Stomach (tissue), 9 donors: ENCODE data around the gene MALRD1. TPM values are rescaled to one million over a fixed set of nuclear protein-coding genes. Genes with fewer than 3 reads are reported as not detected.
"Not testable (repeated sequence)": the region's sequence is repeated elsewhere in the genome, so short reads cannot be mapped to it uniquely, and the experiment has no call there.

ENCODE experiments used
- DNase-seq, 2 donors: peaks; one replicate each; pipeline versions ENCODE4 v3.0.0 to v3.0.0-alpha.2; 2013 to 2019
- H3K27ac ChIP-seq, 5 donors: fragments of 200-600 bp in 4 of 5; sonication (generic) in 4 of 5; one replicate each; pipeline ENCODE4 v1.5.1; 2013 to 2019; ENCODE audit warnings: mild to moderate bottlenecking in 1 of 5, moderate library complexity in 1 of 5
- H3K27me3 ChIP-seq, 3 donors: fragments of 200-600 bp; sonication (generic); one replicate each; pipeline ENCODE4 v1.5.1; 2017 to 2019; ENCODE audit warnings: mixed run types in 1 of 3
- H3K36me3 ChIP-seq, 4 donors: fragments of 200-600 bp; sonication (generic); 1 replicate in 3 of 4; 2 replicates in 1 of 4; pipeline ENCODE4 v1.5.1; 2016 to 2019
- H3K4me1 ChIP-seq, 4 donors: fragments of 200-600 bp; sonication (generic); one replicate each; pipeline ENCODE4 v1.5.1; 2016 to 2019
- H3K4me3 ChIP-seq, 4 donors: fragments of 200-600 bp; sonication (generic) in 3 of 4; one replicate each; pipeline ENCODE4 v1.5.1; 2016 to 2019; ENCODE audit warnings: mild to moderate bottlenecking in 1 of 4
- H3K9me3 ChIP-seq, 4 donors: fragments of 200-600 bp; sonication (generic); one replicate each; pipeline ENCODE4 v1.5.1; 2016 to 2019
- EP300 ChIP-seq: sonication (generic); formaldehyde crosslinking; IDR thresholded peaks from one replicate; pipeline ENCODE4 v1.6.1; 2017; ENCODE audit warnings: antibody characterized with exemption
- POLR2A ChIP-seq, 4 donors: fragments of 450-650 bp; IDR thresholded peaks; one replicate each; pipeline ENCODE4 v1.6.1; 2016; ENCODE audit warnings: antibody characterized with exemption in 4 of 4, control low read depth in 2 of 4, mild to moderate bottlenecking in 1 of 4, moderate library complexity in 1 of 4
- POLR2AphosphoS5 ChIP-seq, 3 donors: sonication (generic); formaldehyde crosslinking; IDR thresholded peaks; one replicate each; pipeline ENCODE4 v1.6.1; 2016; ENCODE audit warnings: antibody characterized with exemption in 3 of 3
- WGBS, 5 donors: extraction: QIAGEN DNeasy Blood & Tissue Kit in 3 of 5; methylation state at CpG; one replicate each; pipeline versions ENCODE4 v1.1.5 to v1.1.7; 2013 to 2018; 5-methylcytosine and 5-hydroxymethylcytosine counted together
- intact Hi-C: fragments of 100-400 bp; cut with DNase I; formaldehyde crosslinking; loops from one replicate; pipeline ENCODE4 v1.15.1; 2023; ENCODE audit warnings: low total_unique reads
- polyA plus RNA-seq, 3 donors: library from polyadenylated mRNA; stranded (reverse); fragments of 200-250 nt; gene quantifications; one replicate each; pipeline ENCODE4 v1.2.3, GENCODE V29; 2013
- total RNA-seq, 5 donors: library from RNA; depleted of rRNA; stranded (reverse); fragments of >200 nt; gene quantifications; one replicate each; pipeline versions ENCODE4 v1.1.0 to v1.2.3, GENCODE V29; 2014 to 2016
- TF ChIP-seq, protein P1 (sequence below), 7 experiments: fragments of 450-650 bp in 4 of 7; fragments of 200-600 bp in 3 of 7; sonication (generic) in 3 of 7; IDR thresholded peaks; one replicate each; pipeline ENCODE4 v1.5.1; 2016 to 2019; ENCODE audit warnings: antibody characterized with exemption in 7 of 7, control low read depth in 2 of 7, mild to moderate bottlenecking in 1 of 7
- donor health status: healthy with polysubstance abuse.
- donor health status: Bipolar disorder and iron deficiency.
- donor health status: healthy.

Gene MALRD1
- total and polyA plus RNA-seq, 8 donors = 0.10 to 9.7 (median 0.94) TPM; not detected in 2

DNA sequence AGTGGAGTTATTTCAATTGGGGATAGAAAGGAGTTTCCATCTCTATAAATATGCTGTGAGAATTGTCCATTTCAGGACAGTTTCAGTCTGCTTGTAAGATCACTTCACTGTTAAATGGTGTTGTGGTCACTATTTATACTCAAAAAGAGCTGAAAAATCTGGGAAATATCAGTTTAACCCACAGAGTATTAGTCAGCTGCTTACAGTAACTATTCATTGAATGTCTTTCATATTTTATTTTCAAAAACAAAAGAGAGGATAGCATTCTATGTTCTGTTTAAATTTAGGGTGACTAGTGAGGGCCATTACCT lies 682.3 kb downstream of the MALRD1 start:
- Histone ChIP-seq H3K27me3 (no peaks in the 10 kb centered on the region), H3K9me3 (peaks cover 0 to under 1% (median 0%) of the 10 kb centered on the region in 4 donors), H3K36me3 (no peaks in the 10 kb centered on the region), H3K27ac (no peak overlapping the region), H3K4me3 (no peak overlapping the region), H3K4me1 (no peaks in the 10 kb centered on the region)
- DNase-seq = no peak
- TF ChIP-seq POLR2A (IDR thresholded peaks at IDR 0.05) (no peak), POLR2AphosphoS5 (IDR thresholded peaks at IDR 0.05) (no peak), EP300 (no peak)
- TF ChIP-seq, protein P1, sequence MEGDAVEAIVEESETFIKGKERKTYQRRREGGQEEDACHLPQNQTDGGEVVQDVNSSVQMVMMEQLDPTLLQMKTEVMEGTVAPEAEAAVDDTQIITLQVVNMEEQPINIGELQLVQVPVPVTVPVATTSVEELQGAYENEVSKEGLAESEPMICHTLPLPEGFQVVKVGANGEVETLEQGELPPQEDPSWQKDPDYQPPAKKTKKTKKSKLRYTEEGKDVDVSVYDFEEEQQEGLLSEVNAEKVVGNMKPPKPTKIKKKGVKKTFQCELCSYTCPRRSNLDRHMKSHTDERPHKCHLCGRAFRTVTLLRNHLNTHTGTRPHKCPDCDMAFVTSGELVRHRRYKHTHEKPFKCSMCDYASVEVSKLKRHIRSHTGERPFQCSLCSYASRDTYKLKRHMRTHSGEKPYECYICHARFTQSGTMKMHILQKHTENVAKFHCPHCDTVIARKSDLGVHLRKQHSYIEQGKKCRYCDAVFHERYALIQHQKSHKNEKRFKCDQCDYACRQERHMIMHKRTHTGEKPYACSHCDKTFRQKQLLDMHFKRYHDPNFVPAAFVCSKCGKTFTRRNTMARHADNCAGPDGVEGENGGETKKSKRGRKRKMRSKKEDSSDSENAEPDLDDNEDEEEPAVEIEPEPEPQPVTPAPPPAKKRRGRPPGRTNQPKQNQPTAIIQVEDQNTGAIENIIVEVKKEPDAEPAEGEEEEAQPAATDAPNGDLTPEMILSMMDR (IDR thresholded peaks at IDR 0.05) = no peak
- intact Hi-C loops = no loop called here

DNA sequence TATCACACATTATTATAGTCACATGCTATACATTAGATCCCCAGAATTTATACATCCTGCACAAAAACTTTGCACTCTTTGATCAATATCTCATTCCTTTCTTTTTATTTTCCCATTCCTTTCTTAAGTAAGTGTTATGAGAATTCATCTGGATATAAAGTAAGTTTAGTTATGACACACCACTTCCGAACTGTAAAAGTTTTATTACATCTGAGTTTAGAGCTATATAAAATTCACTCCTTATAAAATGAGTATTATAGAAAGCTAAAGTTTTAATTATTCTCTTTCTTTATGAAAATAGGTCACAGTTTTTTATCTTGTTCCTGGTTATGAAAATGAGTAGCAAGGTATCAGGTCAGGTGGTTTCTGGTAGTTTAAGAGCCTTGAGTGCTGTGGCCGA lies 683.0 kb downstream of the MALRD1 start:
- Histone ChIP-seq H3K9me3 (no peaks in the 10 kb centered on the region), H3K4me1 (no peaks in the 10 kb centered on the region), H3K27me3 (no peaks in the 10 kb centered on the region), H3K4me3 (no peak overlapping the region), H3K36me3 (no peaks in the 10 kb centered on the region), H3K27ac (no peak overlapping the region)
- no peak for DNase-seq
- WGBS, 5 donors = 86 to 96% (median 95%) methylated on average over 2 of the region's 2 CpGs
- intact Hi-C loops = no loop called here
- TF ChIP-seq EP300 = no peak
- TF ChIP-seq, protein P1 (IDR thresholded peaks at IDR 0.05) = no peak
- TF ChIP-seq POLR2AphosphoS5 (IDR thresholded peaks at IDR 0.05) = no peak
- no peak for TF ChIP-seq POLR2A (IDR thresholded peaks at IDR 0.05)

DNA sequence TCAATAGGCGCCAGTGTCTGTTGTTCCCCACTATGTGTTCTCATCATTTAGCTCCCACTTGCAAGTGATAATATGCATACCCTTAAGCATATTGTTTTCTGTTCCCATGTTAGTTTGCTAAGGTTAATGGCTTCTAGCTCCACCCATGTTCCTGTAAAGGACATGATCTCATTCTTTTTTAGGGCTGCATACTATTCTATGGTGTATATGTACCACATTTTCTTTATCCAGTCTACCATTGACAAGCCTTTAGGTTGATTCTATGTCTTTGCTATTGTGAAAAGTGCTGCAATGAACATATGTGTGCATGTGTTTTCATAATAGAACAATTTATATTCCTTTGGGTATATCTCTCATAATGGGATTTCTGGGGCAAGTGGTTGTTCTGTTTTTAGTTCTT lies 689.8 kb downstream of the MALRD1 start:
- 81 to 96% (median 87%) methylated on average over 1 of the region's 1 CpG for WGBS, 5 donors
- no peaks in the 10 kb centered on the region for H3K4me1 ChIP-seq
- H3K9me3 ChIP-seq = peaks cover 0 to 4% (median 3%) of the 10 kb centered on the region in 4 donors
- H3K36me3 ChIP-seq = no peaks in the 10 kb centered on the region
- intact Hi-C loops = no loop called here
- TF ChIP-seq EP300 (no peak), POLR2AphosphoS5 (IDR thresholded peaks at IDR 0.05) (no peak), POLR2A (IDR thresholded peaks at IDR 0.05) (no peak)
- TF ChIP-seq, protein P1 (IDR thresholded peaks at IDR 0.05) = no peak
- no peaks in the 10 kb centered on the region for H3K27me3 ChIP-seq
- DNase-seq = no peak
- H3K4me3 ChIP-seq = no peak overlapping the region
- H3K27ac ChIP-seq = no peak overlapping the region

DNA sequence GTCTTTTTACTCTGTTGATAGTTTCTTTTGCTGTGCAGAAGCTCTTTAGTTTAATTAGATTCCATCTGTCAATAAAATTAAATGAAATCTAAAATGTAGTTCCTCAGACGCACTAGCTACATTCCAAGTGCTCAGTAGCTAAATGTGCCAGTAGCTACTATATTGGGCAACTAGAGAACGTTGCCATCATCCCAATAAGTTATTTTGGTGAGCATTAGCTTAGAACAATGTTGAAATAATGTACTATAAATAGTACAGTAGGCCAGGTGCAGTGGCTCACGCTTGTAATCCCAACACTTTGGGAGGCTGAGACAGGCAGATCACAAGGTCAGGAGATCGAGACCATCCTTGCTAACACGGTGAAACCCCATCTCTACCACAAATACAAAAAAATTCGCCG lies 690.6 kb downstream of the MALRD1 start:
- H3K4me3 ChIP-seq, H3K4me1 ChIP-seq, DNase-seq, H3K36me3 ChIP-seq, H3K27ac ChIP-seq, H3K9me3 ChIP-seq, H3K27me3 ChIP-seq, intact Hi-C loops: not testable (repeated sequence)
- 76 to 89% (median 83%) methylated on average over 7 of the region's 7 CpGs for WGBS, 5 donors

DNA sequence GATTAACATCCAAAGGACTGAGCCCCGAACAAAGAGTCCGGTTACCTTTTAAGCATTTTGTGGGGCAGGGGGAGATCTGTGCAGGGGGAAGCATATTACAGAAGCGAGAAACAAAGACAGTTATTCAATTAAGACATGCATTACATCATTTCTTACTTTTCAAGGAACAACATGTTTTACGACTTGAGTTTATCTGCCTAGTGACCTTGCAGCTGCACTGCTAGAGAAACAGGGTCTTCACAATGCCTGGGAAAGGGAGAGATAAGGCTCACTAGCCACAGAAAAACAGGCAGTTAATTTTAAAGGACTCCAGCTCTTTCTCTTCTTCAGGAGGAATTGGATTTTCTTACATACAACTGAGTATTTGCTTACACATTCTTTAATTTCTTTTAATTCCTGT lies 693.5 kb downstream of the MALRD1 start:
- H3K4me3 ChIP-seq, DNase-seq, H3K4me1 ChIP-seq, H3K9me3 ChIP-seq, intact Hi-C loops, H3K27ac ChIP-seq, H3K27me3 ChIP-seq, H3K36me3 ChIP-seq: not testable (repeated sequence)
- WGBS, 5 donors = 42 to 52% (median 50%) methylated on average over 4 of the region's 4 CpGs

DNA sequence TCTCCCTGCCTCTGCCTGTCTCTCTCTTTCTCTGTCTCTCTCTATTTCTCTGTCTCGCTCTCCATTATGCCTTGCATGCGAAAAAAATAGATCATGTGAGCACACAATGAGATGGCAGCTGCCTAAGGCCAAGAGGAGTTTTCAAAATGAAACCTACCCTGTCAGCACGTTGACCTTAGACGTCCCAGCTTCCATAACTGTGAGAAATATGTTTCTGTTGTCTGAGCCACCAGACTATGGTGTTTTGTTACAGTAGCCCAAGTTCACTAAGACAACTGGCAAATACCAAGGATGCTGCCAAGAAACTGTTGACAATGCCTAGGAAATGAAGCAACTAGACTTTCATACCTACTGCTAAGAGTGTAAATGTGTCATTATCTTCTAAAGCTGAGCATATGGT lies 697.1 kb downstream of the MALRD1 start:
- Histone ChIP-seq H3K4me1 (no peaks in the 10 kb centered on the region), H3K27ac (no peak overlapping the region), H3K4me3 (no peak overlapping the region), H3K27me3 (no peaks in the 10 kb centered on the region), H3K36me3 (no peaks in the 10 kb centered on the region), H3K9me3 (peaks cover 0 to 6% (median 0%) of the 10 kb centered on the region in 4 donors)
- intact Hi-C loops = no loop called here
- TF ChIP-seq, protein P1 (IDR thresholded peaks at IDR 0.05) = no peak
- TF ChIP-seq POLR2A (IDR thresholded peaks at IDR 0.05) (no peak), POLR2AphosphoS5 (IDR thresholded peaks at IDR 0.05) (no peak), EP300 (no peak)
- WGBS, 5 donors = 79 to 94% (median 88%) methylated on average over 4 of the region's 4 CpGs
- no peak for DNase-seq
